ENCODE data around the gene CERT1.

The CERT1 gene

GRCh38 chr5:75348241-75348640 is 163.2 kb downstream of the CERT1 start:
- in situ Hi-C loops (cut with MboI; ENCODE audit: low pct_unique_long_range_greater_than_20kb, low sequenced_read_pairs, unreplicated experiment), result loop anchor here (25.0 kb wide), 1 partner anchor 339 kb away; no protein-coding TSS in a partner anchor
- DNase-seq (ENCODE audit: low spot score), result no peak
- TF ChIP-seq, protein P1, sequence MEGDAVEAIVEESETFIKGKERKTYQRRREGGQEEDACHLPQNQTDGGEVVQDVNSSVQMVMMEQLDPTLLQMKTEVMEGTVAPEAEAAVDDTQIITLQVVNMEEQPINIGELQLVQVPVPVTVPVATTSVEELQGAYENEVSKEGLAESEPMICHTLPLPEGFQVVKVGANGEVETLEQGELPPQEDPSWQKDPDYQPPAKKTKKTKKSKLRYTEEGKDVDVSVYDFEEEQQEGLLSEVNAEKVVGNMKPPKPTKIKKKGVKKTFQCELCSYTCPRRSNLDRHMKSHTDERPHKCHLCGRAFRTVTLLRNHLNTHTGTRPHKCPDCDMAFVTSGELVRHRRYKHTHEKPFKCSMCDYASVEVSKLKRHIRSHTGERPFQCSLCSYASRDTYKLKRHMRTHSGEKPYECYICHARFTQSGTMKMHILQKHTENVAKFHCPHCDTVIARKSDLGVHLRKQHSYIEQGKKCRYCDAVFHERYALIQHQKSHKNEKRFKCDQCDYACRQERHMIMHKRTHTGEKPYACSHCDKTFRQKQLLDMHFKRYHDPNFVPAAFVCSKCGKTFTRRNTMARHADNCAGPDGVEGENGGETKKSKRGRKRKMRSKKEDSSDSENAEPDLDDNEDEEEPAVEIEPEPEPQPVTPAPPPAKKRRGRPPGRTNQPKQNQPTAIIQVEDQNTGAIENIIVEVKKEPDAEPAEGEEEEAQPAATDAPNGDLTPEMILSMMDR (IDR thresholded peaks at IDR 0.05; ENCODE audit: extremely low read depth, insufficient read depth, missing control alignments), result no peak

- in situ Hi-C loops (cut with MboI; ENCODE audit: low pct_unique_long_range_greater_than_20kb, low sequenced_read_pairs, unreplicated experiment), result loop anchor here (25.0 kb wide), 1 partner anchor 344 kb away; no protein-coding TSS in a partner anchor
- TF ChIP-seq, protein P1 (IDR thresholded peaks at IDR 0.05; ENCODE audit: extremely low read depth, insufficient read depth, missing control alignments), result no peak
- no peak for DNase-seq (ENCODE audit: low spot score)
Observed at GRCh38 chr5:75342836-75343235, 168.6 kb downstream of the CERT1 start.

- in situ Hi-C loops (cut with MboI; ENCODE audit: low pct_unique_long_range_greater_than_20kb, low sequenced_read_pairs, unreplicated experiment), result loop anchor here (25.0 kb wide), 1 partner anchor 345 kb away; no protein-coding TSS in a partner anchor
- no peak for DNase-seq (ENCODE audit: low spot score)
- TF ChIP-seq, protein P1 (IDR thresholded peaks at IDR 0.05; ENCODE audit: extremely low read depth, insufficient read depth, missing control alignments), result no peak
Observed at GRCh38 chr5:75341934-75342333, 169.5 kb downstream of the CERT1 start.

GRCh38 chr5:75340714-75341478 is 170.5 kb downstream of the CERT1 start:
- TF ChIP-seq, protein P1 (IDR thresholded peaks at IDR 0.05; ENCODE audit: extremely low read depth, insufficient read depth, missing control alignments), result no peak
- in situ Hi-C loops (cut with MboI; ENCODE audit: low pct_unique_long_range_greater_than_20kb, low sequenced_read_pairs, unreplicated experiment), result loop anchor here (25.0 kb wide), 1 partner anchor 346 kb away; no protein-coding TSS in a partner anchor
- DNase-seq (ENCODE audit: low spot score), result no peak

DNA sequence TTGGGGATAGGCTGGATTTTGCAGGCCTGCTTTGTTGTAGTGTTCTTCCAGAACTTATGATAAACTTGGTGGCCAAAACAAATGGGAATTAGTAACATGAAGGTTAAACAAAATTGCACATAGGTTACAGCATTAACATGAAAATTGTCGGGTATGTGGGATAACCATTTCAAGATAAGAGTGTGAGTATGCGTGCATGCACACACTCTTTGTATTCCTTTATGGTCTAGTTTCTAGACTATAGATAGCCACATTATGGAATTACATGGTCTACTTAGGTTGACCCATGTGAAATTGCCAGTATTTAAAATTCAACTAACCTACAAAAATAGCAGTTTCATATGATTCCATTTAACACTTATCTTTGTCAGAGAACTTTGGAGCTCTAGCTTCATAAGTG is 173.0 kb downstream of the CERT1 start:
- no peak for DNase-seq (ENCODE audit: low spot score)
- in situ Hi-C loops (cut with MboI; ENCODE audit: low pct_unique_long_range_greater_than_20kb, low sequenced_read_pairs, unreplicated experiment), result loop anchor here (25.0 kb wide), 1 partner anchor 349 kb away; no protein-coding TSS in a partner anchor
- TF ChIP-seq, protein P1 (IDR thresholded peaks at IDR 0.05; ENCODE audit: extremely low read depth, insufficient read depth, missing control alignments), result no peak

DNA sequence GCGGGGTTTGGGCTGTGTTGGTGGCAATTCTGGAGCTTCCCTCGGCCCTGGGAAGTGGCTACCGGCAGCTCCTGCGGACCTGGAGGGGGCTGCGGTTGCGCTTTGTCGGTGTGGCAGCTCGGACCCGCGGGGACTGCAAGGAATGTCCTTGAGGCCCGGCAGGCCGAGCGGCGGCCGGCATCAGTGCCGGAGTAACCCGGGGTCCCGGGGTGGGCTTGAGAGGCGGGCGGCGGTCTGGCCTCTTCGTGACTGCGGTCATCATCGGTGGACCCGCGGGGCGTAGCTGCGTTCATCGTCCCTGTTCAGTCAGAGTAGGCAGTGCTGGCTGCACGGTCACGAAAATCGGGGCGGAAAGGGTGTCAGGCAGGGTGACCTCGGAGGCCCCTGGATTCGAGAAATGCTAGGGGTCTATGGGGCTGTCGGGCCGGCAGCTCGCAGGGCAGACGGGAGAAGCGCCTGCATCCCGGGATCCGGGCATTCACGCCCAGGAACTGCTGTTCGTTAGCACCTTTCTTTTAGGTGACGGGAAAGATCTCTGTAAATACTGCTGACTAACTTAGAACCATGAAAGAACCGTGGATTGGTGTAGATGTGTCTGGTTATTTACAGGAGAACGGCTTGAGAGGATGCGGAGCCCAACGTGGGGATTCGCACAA is 173.9 kb downstream of the CERT1 start:
- in situ Hi-C loops (cut with MboI; ENCODE audit: low pct_unique_long_range_greater_than_20kb, low sequenced_read_pairs, unreplicated experiment), result loop anchor here (25.0 kb wide), 1 partner anchor 350 kb away; no protein-coding TSS in a partner anchor
- TF ChIP-seq, protein P1 (IDR thresholded peaks at IDR 0.05; ENCODE audit: extremely low read depth, insufficient read depth, missing control alignments), result no peak
- no peak for DNase-seq (ENCODE audit: low spot score)

Measured in GM13977 (cell line).